ENCODE data around the gene SF3B3. TPM values are rescaled to one million over a fixed set of nuclear protein-coding genes. Genes with fewer than 3 reads are reported as not detected.

Gene SF3B3
- total RNA-seq, 1 experiment from 2014 or later = 253 TPM

GRCh38 chr16:70490261-70490660 is 33.4 kb upstream of the SF3B3 start:
- Histone ChIP-seq H3K4me1 (ENCODE audit: control insufficient read depth, insufficient read depth, low read length) (no peaks in the 10 kb centered on the region), H3K27me3 (ENCODE audit: control insufficient read depth, insufficient read depth, low read length) (no peaks in the 10 kb centered on the region), H3K9me3 (ENCODE audit: control insufficient read depth, insufficient read depth, low read depth, low read length) (no peaks in the 10 kb centered on the region), H3K4me3 (ENCODE audit: low read depth in 2 of 2, low read length in 2 of 2) (no peak overlapping the region), H3K27ac (ENCODE audit: low read length) (no peak overlapping the region), H3K36me3 (ENCODE audit: control insufficient read depth, insufficient read depth, low read length) (peaks cover 4% of the 10 kb centered on the region; the same call in 1 of the 2 replicates)
- intact Hi-C loops (cut with micrococcal nuclease; ENCODE audit: unreplicated experiment) = no loop called here
- TF ChIP-seq TCF7L2 (IDR thresholded peaks at IDR 0.05; ENCODE audit: low read depth, low read length) (no peak), SIN3A (IDR thresholded peaks at IDR 0.05; ENCODE audit: borderline replicate concordance, insufficient read depth, low read depth, low read length) (no peak), REST (IDR thresholded peaks at IDR 0.05; ENCODE audit: insufficient read depth in 1 of 2, low read depth in 2 of 2, low read length in 1 of 2) (no peak), POLR2AphosphoS5 (IDR thresholded peaks at IDR 0.05; ENCODE audit: low read depth, low read length) (no peak)
- TF ChIP-seq, protein P1, sequence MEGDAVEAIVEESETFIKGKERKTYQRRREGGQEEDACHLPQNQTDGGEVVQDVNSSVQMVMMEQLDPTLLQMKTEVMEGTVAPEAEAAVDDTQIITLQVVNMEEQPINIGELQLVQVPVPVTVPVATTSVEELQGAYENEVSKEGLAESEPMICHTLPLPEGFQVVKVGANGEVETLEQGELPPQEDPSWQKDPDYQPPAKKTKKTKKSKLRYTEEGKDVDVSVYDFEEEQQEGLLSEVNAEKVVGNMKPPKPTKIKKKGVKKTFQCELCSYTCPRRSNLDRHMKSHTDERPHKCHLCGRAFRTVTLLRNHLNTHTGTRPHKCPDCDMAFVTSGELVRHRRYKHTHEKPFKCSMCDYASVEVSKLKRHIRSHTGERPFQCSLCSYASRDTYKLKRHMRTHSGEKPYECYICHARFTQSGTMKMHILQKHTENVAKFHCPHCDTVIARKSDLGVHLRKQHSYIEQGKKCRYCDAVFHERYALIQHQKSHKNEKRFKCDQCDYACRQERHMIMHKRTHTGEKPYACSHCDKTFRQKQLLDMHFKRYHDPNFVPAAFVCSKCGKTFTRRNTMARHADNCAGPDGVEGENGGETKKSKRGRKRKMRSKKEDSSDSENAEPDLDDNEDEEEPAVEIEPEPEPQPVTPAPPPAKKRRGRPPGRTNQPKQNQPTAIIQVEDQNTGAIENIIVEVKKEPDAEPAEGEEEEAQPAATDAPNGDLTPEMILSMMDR (IDR thresholded peaks at IDR 0.05) = no peak
- POLR2A ChIA-PET = no interaction called here
- in situ Hi-C loops (cut with HindIII; ENCODE audit: low pct_unique_long_range_greater_than_20kb, low sequenced_read_pairs) = no loop called here
- ATAC-seq (no peak), DNase-seq (ENCODE audit: low read depth, low spot score) (no peak)
- BruUV-seq (replicated peaks) = no TSS peak
- CTCF ChIA-PET = no interaction called here

- Histone ChIP-seq H3K4me1 (ENCODE audit: control insufficient read depth, insufficient read depth, low read length) (no peaks in the 10 kb centered on the region), H3K9me3 (ENCODE audit: control insufficient read depth, insufficient read depth, low read depth, low read length) (no peaks in the 10 kb centered on the region), H3K36me3 (ENCODE audit: control insufficient read depth, insufficient read depth, low read length) (peaks cover 4% of the 10 kb centered on the region; the same call in 1 of the 2 replicates), H3K27ac (ENCODE audit: low read length) (no peak overlapping the region), H3K4me3 (ENCODE audit: low read depth in 2 of 2, low read length in 2 of 2) (no peak overlapping the region), H3K27me3 (ENCODE audit: control insufficient read depth, insufficient read depth, low read length) (no peaks in the 10 kb centered on the region)
- in situ Hi-C loops (cut with HindIII; ENCODE audit: low pct_unique_long_range_greater_than_20kb, low sequenced_read_pairs) = no loop called here
- ChIA-PET CTCF (no interaction called here), POLR2A (no interaction called here)
- intact Hi-C loops (cut with micrococcal nuclease; ENCODE audit: unreplicated experiment) = no loop called here
- TF ChIP-seq SIN3A (IDR thresholded peaks at IDR 0.05; ENCODE audit: borderline replicate concordance, insufficient read depth, low read depth, low read length) = no peak
- TF ChIP-seq, protein P1 (IDR thresholded peaks at IDR 0.05) = no peak
- DNase-seq (ENCODE audit: low read depth, low spot score) (no peak), ATAC-seq (no peak)
- no TSS peak for BruUV-seq (replicated peaks)
Measured at GRCh38 chr16:70493802-70494201, 29.8 kb upstream of the SF3B3 start.
